Upper lobe of right lung (tissue), 1 donor: ENCODE results near the gene ZNF622. TPM values are rescaled to one million over a fixed set of nuclear protein-coding genes. Genes with fewer than 3 reads are reported as not detected.

Experiments used
- ATAC-seq: fragments of 200-7000 bp; cut with Tn5 transposase; one replicate; pipeline ENCODE4 v1.9.1; 2020; ENCODE audit warnings: mild to moderate bottlenecking, moderate library complexity
- DNase-seq: peaks from one replicate; pipeline ENCODE4 v3.0.0-alpha.2; 2020
- H3K27ac ChIP-seq: fragments of 200-600 bp; one replicate; pipeline ENCODE4 v1.8.0; 2022
- H3K27me3 ChIP-seq: fragments of 200-600 bp; one replicate; pipeline ENCODE4 v1.8.0; 2022; ENCODE audit warnings: mild to moderate bottlenecking
- H3K36me3 ChIP-seq: fragments of 200-600 bp; one replicate; pipeline ENCODE4 v1.8.0; 2022
- H3K4me1 ChIP-seq: fragments of 200-600 bp; one replicate; pipeline ENCODE4 v1.8.0; 2022
- H3K4me3 ChIP-seq: fragments of 200-600 bp; one replicate; pipeline ENCODE4 v1.8.0; 2022; ENCODE audit warnings: mild to moderate bottlenecking
- H3K9me3 ChIP-seq: fragments of 200-600 bp; one replicate; pipeline ENCODE4 v1.8.0; 2022
- intact Hi-C: fragments of 100-400 bp; cut with DNase I; formaldehyde crosslinking; loops from one replicate; pipeline ENCODE4 v1.11.0; 2022
- total RNA-seq: library from RNA; stranded (reverse); fragmentation: NEBNext Ultra II Directional; extraction: Animal tissue kit (Norgen Biotek cat#: 25700); gene quantifications from one replicate; pipeline ENCODE4 v1.2.1, GENCODE V29; 2021
- TF ChIP-seq, protein P1 (sequence below): fragments of 200-600 bp; IDR thresholded peaks from one replicate; pipeline ENCODE4 v1.8.0; 2022; ENCODE audit warnings: antibody characterized with exemption
- donor health status: DM: no; HTN: yes; CAD: no; lungs with severe emphysema.

ZNF622 gene
- total RNA-seq, 1 donor from 2014 or later = 28.0 TPM

DNA sequence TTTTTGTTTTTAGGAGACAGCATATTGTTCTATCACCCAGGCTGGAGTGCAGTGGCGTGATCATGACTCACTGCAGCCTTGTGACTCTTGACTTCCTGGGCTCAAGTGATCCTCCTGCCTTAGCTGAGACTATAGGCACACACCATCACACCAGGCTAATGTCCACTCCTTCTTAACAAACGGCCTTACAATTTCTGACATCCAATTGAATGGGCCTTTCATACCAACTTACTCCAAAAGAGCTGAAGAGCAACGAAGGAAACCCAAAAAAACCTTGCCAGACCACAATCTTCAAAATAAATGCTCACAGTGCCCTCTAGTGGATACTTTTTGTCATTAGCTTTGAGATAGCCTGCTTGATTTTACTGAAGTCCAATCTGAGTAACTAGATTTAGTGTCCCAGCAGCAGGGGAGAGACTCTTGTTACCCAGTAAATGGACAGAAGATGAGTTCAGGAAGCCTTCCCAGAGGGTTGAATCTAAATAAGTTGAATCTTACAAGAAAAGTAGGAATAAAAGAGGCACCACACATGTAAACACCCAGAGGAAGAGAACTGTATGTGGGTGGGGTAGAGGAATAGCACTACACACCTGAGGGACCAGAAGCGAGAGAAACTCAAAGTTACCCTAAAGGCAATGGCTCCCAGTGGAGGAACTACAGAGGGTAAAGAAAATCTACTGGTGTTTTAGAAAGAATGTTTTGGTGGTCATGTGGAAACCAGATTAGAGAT, 9.3 kb downstream of the ZNF622 start:
- peak; percentile 66 for DNase-seq
- H3K27me3 ChIP-seq = no peaks in the 10 kb centered on the region
- TF ChIP-seq, protein P1, sequence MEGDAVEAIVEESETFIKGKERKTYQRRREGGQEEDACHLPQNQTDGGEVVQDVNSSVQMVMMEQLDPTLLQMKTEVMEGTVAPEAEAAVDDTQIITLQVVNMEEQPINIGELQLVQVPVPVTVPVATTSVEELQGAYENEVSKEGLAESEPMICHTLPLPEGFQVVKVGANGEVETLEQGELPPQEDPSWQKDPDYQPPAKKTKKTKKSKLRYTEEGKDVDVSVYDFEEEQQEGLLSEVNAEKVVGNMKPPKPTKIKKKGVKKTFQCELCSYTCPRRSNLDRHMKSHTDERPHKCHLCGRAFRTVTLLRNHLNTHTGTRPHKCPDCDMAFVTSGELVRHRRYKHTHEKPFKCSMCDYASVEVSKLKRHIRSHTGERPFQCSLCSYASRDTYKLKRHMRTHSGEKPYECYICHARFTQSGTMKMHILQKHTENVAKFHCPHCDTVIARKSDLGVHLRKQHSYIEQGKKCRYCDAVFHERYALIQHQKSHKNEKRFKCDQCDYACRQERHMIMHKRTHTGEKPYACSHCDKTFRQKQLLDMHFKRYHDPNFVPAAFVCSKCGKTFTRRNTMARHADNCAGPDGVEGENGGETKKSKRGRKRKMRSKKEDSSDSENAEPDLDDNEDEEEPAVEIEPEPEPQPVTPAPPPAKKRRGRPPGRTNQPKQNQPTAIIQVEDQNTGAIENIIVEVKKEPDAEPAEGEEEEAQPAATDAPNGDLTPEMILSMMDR = peak; percentile 78
- H3K4me1 ChIP-seq = peaks cover 37% of the 10 kb centered on the region
- intact Hi-C loops = no loop called here
- ATAC-seq = peak; percentile 90
- no peaks in the 10 kb centered on the region for H3K9me3 ChIP-seq
- no peak overlapping the region for H3K4me3 ChIP-seq
- H3K27ac ChIP-seq = peak overlapping the region; percentile 52
- H3K36me3 ChIP-seq = peaks cover 66% of the 10 kb centered on the region

DNA sequence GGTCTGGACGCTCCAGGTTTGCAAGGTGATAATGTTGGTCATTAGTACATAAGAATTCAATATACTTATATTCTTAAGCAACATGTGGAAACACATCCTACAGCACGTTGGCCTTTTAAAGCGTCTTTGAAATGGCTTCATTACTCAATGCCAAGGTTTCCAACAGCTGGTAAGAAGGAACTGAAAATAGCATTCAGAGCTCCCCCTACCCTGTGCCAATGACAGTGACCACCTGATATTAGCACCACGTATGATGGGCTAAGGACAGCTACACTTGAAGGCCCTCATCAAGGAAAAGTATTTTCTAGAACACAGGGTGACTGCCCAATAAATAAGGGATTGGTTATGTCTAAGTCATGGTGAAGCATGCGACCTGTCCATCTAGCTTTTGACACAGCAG, 9.9 kb downstream of the ZNF622 start:
- H3K36me3 ChIP-seq = peaks cover 66% of the 10 kb centered on the region
- H3K27me3 ChIP-seq = no peaks in the 10 kb centered on the region
- H3K4me1 ChIP-seq = peaks cover 32% of the 10 kb centered on the region
- H3K27ac ChIP-seq = peak overlapping the region; percentile 52
- no peak overlapping the region for H3K4me3 ChIP-seq
- H3K9me3 ChIP-seq = no peaks in the 10 kb centered on the region
- TF ChIP-seq, protein P1 = no peak
- ATAC-seq (peak; percentile 57), DNase-seq (no peak)
- intact Hi-C loops = no loop called here

DNA sequence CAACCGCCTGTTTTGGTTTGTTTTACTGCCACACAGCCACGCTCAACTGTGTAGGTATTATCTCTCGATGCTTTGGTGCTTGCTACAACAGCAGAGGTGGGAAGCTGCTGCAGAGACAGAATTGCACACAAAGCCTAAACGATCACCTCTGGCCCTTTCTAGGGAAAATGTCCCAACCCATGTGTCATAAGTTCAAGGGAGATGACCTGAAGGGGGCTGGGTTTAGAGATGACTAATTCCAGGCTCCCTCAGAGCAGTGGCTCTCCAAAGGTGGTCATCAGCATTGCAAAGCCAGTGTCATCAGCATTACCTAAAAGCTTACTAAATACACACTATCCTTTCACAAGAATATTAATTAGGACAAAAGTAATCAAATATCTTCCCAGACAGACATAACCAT, 10.9 kb downstream of the ZNF622 start:
- DNase-seq (no peak), ATAC-seq (peak; percentile 32)
- Histone ChIP-seq H3K4me1 (peaks cover 22% of the 10 kb centered on the region), H3K36me3 (peaks cover 67% of the 10 kb centered on the region), H3K27me3 (no peaks in the 10 kb centered on the region), H3K9me3 (no peaks in the 10 kb centered on the region), H3K27ac (no peak overlapping the region), H3K4me3 (no peak overlapping the region)
- TF ChIP-seq, protein P1 = no peak
- intact Hi-C loops = no loop called here

DNA sequence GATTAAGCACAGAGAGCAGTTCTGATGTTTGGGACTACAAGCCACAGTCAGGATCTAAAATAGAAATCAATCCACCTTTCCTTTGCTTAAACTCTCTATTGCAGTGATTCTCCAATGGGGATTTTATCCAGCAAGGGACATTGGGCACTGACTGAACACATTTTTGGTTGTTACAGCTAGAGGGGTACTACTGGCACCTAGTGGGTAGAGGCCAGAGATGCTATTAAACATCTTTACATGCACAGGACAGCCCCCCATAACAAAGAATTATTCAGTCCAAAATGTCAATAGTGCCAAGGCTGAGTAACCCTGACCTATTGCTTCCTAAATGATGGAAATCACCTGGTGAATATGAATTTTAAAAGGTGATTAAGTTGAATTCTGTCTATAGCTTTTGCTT, 12.0 kb downstream of the ZNF622 start:
- ATAC-seq = no peak
- Histone ChIP-seq H3K4me1 (peaks cover 21% of the 10 kb centered on the region), H3K27ac (no peak overlapping the region), H3K27me3 (no peaks in the 10 kb centered on the region), H3K9me3 (no peaks in the 10 kb centered on the region), H3K4me3 (no peak overlapping the region), H3K36me3 (peaks cover 67% of the 10 kb centered on the region)
- TF ChIP-seq, protein P1 = no peak
- no peak for DNase-seq
- intact Hi-C loops = no loop called here

DNA sequence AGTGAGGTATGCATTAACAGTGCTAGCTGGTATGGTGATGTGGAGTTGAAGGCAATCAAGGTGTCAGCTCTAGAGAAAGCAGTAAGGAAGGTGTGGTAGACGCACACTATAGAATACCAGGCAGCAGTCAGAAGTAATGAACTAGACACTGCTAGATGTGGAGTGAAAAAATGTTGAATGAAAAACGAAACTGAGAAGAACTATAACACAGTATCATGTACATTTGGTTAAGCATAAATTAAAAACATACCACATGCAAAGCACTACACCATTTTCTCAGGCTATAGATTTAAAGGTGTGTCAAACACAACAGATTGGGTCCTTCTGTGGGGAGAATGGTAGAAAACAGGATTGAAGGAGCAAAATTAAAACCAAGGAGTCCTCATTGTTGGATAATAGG, 15.4 kb downstream of the ZNF622 start:
- H3K4me3 ChIP-seq = no peak overlapping the region
- peaks cover 57% of the 10 kb centered on the region for H3K36me3 ChIP-seq
- DNase-seq = no peak
- no peak overlapping the region for H3K27ac ChIP-seq
- TF ChIP-seq, protein P1 = no peak
- H3K27me3 ChIP-seq = no peaks in the 10 kb centered on the region
- no peaks in the 10 kb centered on the region for H3K9me3 ChIP-seq
- ATAC-seq = no peak
- H3K4me1 ChIP-seq = peaks cover 4% of the 10 kb centered on the region
- intact Hi-C loops = no loop called here
